GM20431 (cell line): ENCODE measurements around the gene NR6A1.
"Not testable (repeated sequence)": the region's sequence is repeated elsewhere in the genome, so short reads cannot be mapped to it uniquely, and the experiment has no call there.

Source experiments
- in situ Hi-C: fragments of 300-500 bp; cut with MseI, MboI; formaldehyde crosslinking; loops from one replicate; pipeline ENCODE4 v1.15.0; 2020; ENCODE audit warnings: low sequenced_read_pairs; ENCODE audit not compliant: unreplicated experiment

The NR6A1 gene

GRCh38 chr9:124764774-124765438, 6.2 kb downstream of the NR6A1 start:
- in situ Hi-C loops = no loop called here

GRCh38 chr9:124762633-124763032, 8.5 kb downstream of the NR6A1 start:
- in situ Hi-C loops = no loop called here

GRCh38 chr9:124761710-124762109, 9.4 kb downstream of the NR6A1 start:
- in situ Hi-C loops = no loop called here

GRCh38 chr9:124761196-124761595, 9.9 kb downstream of the NR6A1 start:
- in situ Hi-C loops = no loop called here

GRCh38 chr9:124760719-124761118, 10.4 kb downstream of the NR6A1 start:
- in situ Hi-C loops = no loop called here

GRCh38 chr9:124759327-124759726, 11.8 kb downstream of the NR6A1 start:
- in situ Hi-C loops = no loop called here

GRCh38 chr9:124758691-124759090, 12.4 kb downstream of the NR6A1 start:
- in situ Hi-C loops = no loop called here

GRCh38 chr9:124758061-124758460, 13.1 kb downstream of the NR6A1 start:
- in situ Hi-C loops = no loop called here

- in situ Hi-C loops = no loop called here
Observed at GRCh38 chr9:124757616-124758015, 13.5 kb downstream of the NR6A1 start.

- in situ Hi-C loops = no loop called here
Observed at GRCh38 chr9:124756011-124756410, 15.1 kb downstream of the NR6A1 start.

GRCh38 chr9:124755061-124755460, 16.1 kb downstream of the NR6A1 start:
- in situ Hi-C loops = no loop called here

- in situ Hi-C loops = no loop called here
Observed at GRCh38 chr9:124754289-124754688, 16.8 kb downstream of the NR6A1 start.

GRCh38 chr9:124752967-124753366, 18.1 kb downstream of the NR6A1 start:
- in situ Hi-C loops = no loop called here

GRCh38 chr9:124749781-124750180, 21.3 kb downstream of the NR6A1 start:
- in situ Hi-C loops = no loop called here

- in situ Hi-C loops = no loop called here
Observed at GRCh38 chr9:124749284-124749683, 21.8 kb downstream of the NR6A1 start.

GRCh38 chr9:124747065-124747464, 24.0 kb downstream of the NR6A1 start:
- in situ Hi-C loops = no loop called here

GRCh38 chr9:124743686-124744348, 27.3 kb downstream of the NR6A1 start:
- in situ Hi-C loops = no loop called here

- in situ Hi-C loops = no loop called here
Observed at GRCh38 chr9:124742940-124743339, 28.2 kb downstream of the NR6A1 start.

- in situ Hi-C loops = no loop called here
Observed at GRCh38 chr9:124741662-124742061, 29.4 kb downstream of the NR6A1 start.

- in situ Hi-C loops = no loop called here
Observed at GRCh38 chr9:124741149-124741548, 30.0 kb downstream of the NR6A1 start.

GRCh38 chr9:124739360-124739759, 31.8 kb downstream of the NR6A1 start:
- in situ Hi-C loops = no loop called here

- in situ Hi-C loops = not testable (repeated sequence)
Observed at GRCh38 chr9:124738075-124738474, 33.0 kb downstream of the NR6A1 start.
